ENCODE data around the gene MSL1. TPM values are rescaled to one million over a fixed set of nuclear protein-coding genes. Genes with fewer than 3 reads are reported as not detected.
A peak's percentile ranks its signal among the peaks of the same experiment; 100 is the strongest.

Gene MSL1
- total and polyA plus RNA-seq, 2 of the 13 experiments (the other 11 are each of a cell fraction or from before 2014, with no cell fraction given), result 63.8 to 88.5 TPM

- TF ChIP-seq ZNF503 (CRISPR knock-in tag; IDR thresholded peaks at IDR 0.05) (peak; percentile 64; the same call in 1 of the 2 replicates), ZEB1 (IDR thresholded peaks at IDR 0.05; ENCODE audit: insufficient replicate concordance, low read depth) (peak; percentile 80), ZNF280B (CRISPR knock-in tag; IDR thresholded peaks at IDR 0.05; ENCODE audit: borderline replicate concordance) (peak; percentile 90), ZNF644 (CRISPR knock-in tag; IDR thresholded peaks at IDR 0.05; ENCODE audit: low read depth) (peak; percentile 87), FOXO4 (CRISPR knock-in tag; conservative IDR thresholded peaks at IDR 0.05) (0 out of 2 replicates have a peak, but pooled peaks have one; percentile 8), ZNF282 (IDR thresholded peaks at IDR 0.05; ENCODE audit: partially characterized antibody) (no peak), CREB1 (IDR thresholded peaks at IDR 0.05) (no peak), CREB1 (CRISPR knock-in tag; IDR thresholded peaks at IDR 0.05) (peak; percentile 53; the same call in 1 of the 2 replicates), HNF4A (CRISPR knock-in tag; IDR thresholded peaks at IDR 0.05) (peak; percentile 98), ERF (CRISPR knock-in tag; IDR thresholded peaks at IDR 0.05) (peak; percentile 94; the same call in 1 of the 2 replicates), DR1 (CRISPR knock-in tag; IDR thresholded peaks at IDR 0.05) (no peak; the same call in 1 of the 2 replicates), ELF3 (CRISPR knock-in tag; IDR thresholded peaks at IDR 0.05) (peak; percentile 64), MYNN (CRISPR knock-in tag; IDR thresholded peaks at IDR 0.05; ENCODE audit: low read depth) (0 out of 2 replicates have a peak, but pooled peaks have one; percentile 13), BCLAF1 (IDR thresholded peaks at IDR 0.05) (no peak), MYC (CRISPR knock-in tag; IDR thresholded peaks at IDR 0.05; ENCODE audit: borderline replicate concordance) (peak; percentile 94), ZNF563 (CRISPR knock-in tag; IDR thresholded peaks at IDR 0.05) (peak; percentile 87; the same call in 1 of the 2 replicates), DNMT3B (CRISPR knock-in tag; conservative IDR thresholded peaks at IDR 0.05) (peak; percentile 75; the same call in 1 of the 2 replicates), HOXD1 (CRISPR knock-in tag; IDR thresholded peaks at IDR 0.05) (peak; percentile 92), RBFOX2 (IDR thresholded peaks at IDR 0.05; ENCODE audit: low read depth, low read length) (0 out of 2 replicates have a peak, but pooled peaks have one; percentile 21)
Measured at GRCh38 chr17:40097931-40098845, 23.6 kb upstream of the MSL1 start (continued).
